ENCODE measurements around the gene CD300E. TPM values are rescaled to one million over a fixed set of nuclear protein-coding genes. Genes with fewer than 3 reads are reported as not detected.

The CD300E gene
- polyA plus RNA-seq, 2 donors, result 0.02 to 0.12 TPM

DNA sequence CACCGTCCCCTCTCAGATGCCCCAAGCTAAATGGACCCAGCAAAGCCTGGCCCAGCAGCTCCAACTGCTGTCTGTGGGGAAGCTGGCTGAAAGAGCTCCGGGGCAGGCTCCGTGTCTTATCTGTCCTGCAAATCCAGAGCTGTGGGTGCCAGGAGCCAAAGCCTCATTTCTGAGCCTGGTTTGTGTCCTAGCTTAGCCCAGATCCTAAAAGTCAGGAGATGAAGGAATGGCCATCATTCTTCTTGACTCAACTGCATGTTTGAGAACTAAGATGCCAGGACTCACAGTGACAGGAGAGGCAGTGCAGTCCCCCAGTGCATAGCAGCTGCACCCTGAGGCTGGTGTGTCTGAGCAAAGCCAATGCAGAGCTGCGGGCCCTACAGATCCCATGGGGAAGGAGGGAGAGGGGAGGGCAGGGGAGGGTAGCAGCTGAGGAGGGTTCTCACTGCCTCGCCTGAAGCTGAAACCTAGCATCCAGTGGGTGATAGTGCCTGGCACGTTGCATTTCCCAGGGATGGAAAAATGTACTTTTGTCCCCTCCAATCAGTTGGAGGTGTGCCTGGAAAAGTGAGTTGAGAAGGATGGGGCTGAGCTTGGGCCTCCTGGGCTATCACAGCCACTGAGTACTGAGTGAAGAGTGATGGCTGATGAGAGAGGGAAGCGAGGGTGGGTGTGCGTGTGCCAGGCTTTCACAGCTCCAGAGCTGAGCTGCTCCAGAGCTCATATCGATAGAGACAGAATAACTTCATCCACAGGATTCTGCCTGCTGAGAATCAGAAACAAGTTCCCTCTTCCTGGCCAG, 24.5 kb upstream of the CD300E start:
- Histone ChIP-seq H3K4me1 (ENCODE audit: control insufficient read depth in 2 of 2, insufficient read depth in 2 of 2, low read length in 1 of 2) (no peaks in the 10 kb centered on the region), H3K27me3 (ENCODE audit: control insufficient read depth in 1 of 2, insufficient read depth in 2 of 2, low read length in 2 of 2) (peaks cover 0 to 2% of the 10 kb centered on the region in 2 donors), H3K4me3 (ENCODE audit: low read depth in 1 of 2, low read length in 2 of 2) (no peak overlapping the region), H3K9me3 (ENCODE audit: control insufficient read depth in 2 of 2, insufficient read depth in 1 of 2, low read depth in 1 of 2, low read length in 1 of 2) (peaks cover 0 to 3% of the 10 kb centered on the region in 2 donors), H3K36me3 (ENCODE audit: control insufficient read depth in 2 of 2, insufficient read depth in 2 of 2, low read length in 1 of 2) (no peaks in the 10 kb centered on the region), H3K27ac (ENCODE audit: low read depth in 2 of 2, low read length in 1 of 2) (no peak overlapping the region)
- 63 to 70% methylated on average over 9 of the region's 9 CpGs for WGBS, 2 donors

DNA sequence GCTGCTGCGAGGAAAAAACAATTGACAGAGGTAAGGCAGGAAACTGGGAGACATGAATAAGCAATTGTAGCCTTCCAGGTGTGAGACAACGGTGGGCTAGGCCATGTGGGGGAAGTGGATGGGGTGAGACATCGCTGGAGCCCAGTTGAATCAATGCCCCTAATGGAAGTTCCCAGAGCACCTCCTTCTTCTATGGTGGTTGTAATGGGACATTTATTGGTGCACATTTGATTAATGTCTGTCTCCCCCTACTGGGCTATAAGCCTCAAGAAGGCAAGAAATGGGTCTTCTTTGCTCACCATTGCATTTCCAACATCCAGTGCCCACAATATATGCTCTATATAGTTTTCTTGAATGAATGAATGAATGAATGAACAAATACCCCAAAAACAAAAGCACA, 22.7 kb upstream of the CD300E start:
- no peak overlapping the region for H3K27ac ChIP-seq (ENCODE audit: low read depth in 2 of 2, low read length in 1 of 2)
- H3K36me3 ChIP-seq (ENCODE audit: control insufficient read depth in 2 of 2, insufficient read depth in 2 of 2, low read length in 1 of 2), result no peaks in the 10 kb centered on the region
- H3K9me3 ChIP-seq (ENCODE audit: control insufficient read depth in 2 of 2, insufficient read depth in 1 of 2, low read depth in 1 of 2, low read length in 1 of 2), result peaks cover 0 to 3% of the 10 kb centered on the region in 2 donors
- H3K27me3 ChIP-seq (ENCODE audit: control insufficient read depth in 1 of 2, insufficient read depth in 2 of 2, low read length in 2 of 2), result peaks cover 0 to 2% of the 10 kb centered on the region in 2 donors
- no peak overlapping the region for H3K4me3 ChIP-seq (ENCODE audit: low read depth in 1 of 2, low read length in 2 of 2)
- 47 to 51% methylated on average over 3 of the region's 3 CpGs for WGBS, 2 donors
- no peaks in the 10 kb centered on the region for H3K4me1 ChIP-seq (ENCODE audit: control insufficient read depth in 2 of 2, insufficient read depth in 2 of 2, low read length in 1 of 2)

DNA sequence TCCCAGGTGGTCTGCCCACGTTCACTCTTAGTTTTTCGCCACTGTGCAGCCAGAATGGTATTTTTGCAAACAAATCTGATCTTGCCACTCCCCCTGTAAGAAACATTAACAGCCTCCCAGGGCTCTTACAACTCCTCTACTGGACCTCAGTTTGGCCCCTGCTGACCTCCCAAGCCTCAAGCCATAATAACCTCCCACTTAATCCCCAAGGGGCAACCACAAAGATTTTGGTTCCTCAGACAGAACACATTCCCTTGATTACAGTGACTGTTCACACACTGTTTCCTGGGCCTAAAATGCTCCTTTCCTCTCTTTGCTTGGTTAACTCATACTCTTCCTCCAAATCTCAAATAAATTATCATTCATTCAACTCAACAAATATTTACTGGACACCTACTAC, 21.5 kb upstream of the CD300E start:
- 76 to 78% methylated on average over 2 of the region's 2 CpGs for WGBS, 2 donors
- H3K27me3 ChIP-seq (ENCODE audit: control insufficient read depth in 1 of 2, insufficient read depth in 2 of 2, low read length in 2 of 2), result peaks cover 0 to 3% of the 10 kb centered on the region in 2 donors

DNA sequence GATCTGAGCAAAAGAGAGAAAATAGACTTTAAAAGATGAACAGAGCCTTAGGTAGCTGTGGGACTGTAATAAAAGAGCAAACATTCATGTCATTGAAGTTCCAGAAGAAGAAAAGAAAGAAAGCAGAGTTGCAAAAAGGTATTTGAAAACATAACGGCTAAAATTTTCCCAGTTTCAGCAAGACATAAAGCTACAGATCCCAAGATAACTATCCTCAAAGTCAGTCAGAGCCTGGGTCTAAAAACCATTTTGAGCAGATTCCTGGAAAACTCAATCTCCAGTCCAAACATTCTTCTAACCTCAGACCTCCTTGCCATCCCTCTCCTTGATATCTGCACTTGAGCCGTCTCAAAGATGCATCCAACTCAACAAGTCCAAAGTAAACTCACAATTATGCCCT, 20.9 kb upstream of the CD300E start:
- Histone ChIP-seq H3K4me3 (ENCODE audit: low read depth in 1 of 2, low read length in 2 of 2) (no peak overlapping the region), H3K4me1 (ENCODE audit: control insufficient read depth in 2 of 2, insufficient read depth in 2 of 2, low read length in 1 of 2) (no peaks in the 10 kb centered on the region), H3K36me3 (ENCODE audit: control insufficient read depth in 2 of 2, insufficient read depth in 2 of 2, low read length in 1 of 2) (no peaks in the 10 kb centered on the region), H3K9me3 (ENCODE audit: control insufficient read depth in 2 of 2, insufficient read depth in 1 of 2, low read depth in 1 of 2, low read length in 1 of 2) (peaks cover 0 to 3% of the 10 kb centered on the region in 2 donors), H3K27ac (ENCODE audit: low read depth in 2 of 2, low read length in 1 of 2) (no peak overlapping the region), H3K27me3 (ENCODE audit: control insufficient read depth in 1 of 2, insufficient read depth in 2 of 2, low read length in 2 of 2) (peaks cover 0 to 3% of the 10 kb centered on the region in 2 donors)
- whole genome bisulfite sequencing, 2 donors, result 77 to 83% methylated on average over 2 of the region's 2 CpGs

More for the DNA sequence above, 21.5 kb upstream of the CD300E start:
- Histone ChIP-seq H3K36me3 (ENCODE audit: control insufficient read depth in 2 of 2, insufficient read depth in 2 of 2, low read length in 1 of 2) (no peaks in the 10 kb centered on the region), H3K4me3 (ENCODE audit: low read depth in 1 of 2, low read length in 2 of 2) (no peak overlapping the region), H3K9me3 (ENCODE audit: control insufficient read depth in 2 of 2, insufficient read depth in 1 of 2, low read depth in 1 of 2, low read length in 1 of 2) (peaks cover 0 to 3% of the 10 kb centered on the region in 2 donors), H3K4me1 (ENCODE audit: control insufficient read depth in 2 of 2, insufficient read depth in 2 of 2, low read length in 1 of 2) (no peaks in the 10 kb centered on the region), H3K27ac (ENCODE audit: low read depth in 2 of 2, low read length in 1 of 2) (no peak overlapping the region)

DNA sequence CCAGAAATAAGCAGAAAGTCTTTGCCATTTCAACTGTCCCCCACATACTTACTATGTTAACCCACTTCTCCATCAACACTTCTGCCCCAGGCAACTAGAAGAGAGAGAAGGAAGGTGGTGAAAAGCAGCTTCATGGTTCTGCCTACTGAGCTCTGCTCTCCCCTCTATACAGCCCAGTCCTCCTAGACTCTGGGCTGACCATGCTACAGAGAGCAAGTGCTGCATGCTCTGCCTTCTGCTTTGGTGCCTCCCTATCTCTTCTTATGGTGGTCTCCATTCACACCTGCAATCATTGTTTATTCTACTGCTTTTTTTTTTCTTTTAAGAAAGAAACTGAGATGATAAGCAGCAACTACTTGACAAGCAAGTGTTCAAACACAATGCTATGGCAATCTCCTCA, 20.3 kb upstream of the CD300E start:
- Histone ChIP-seq H3K4me3 (ENCODE audit: low read depth in 1 of 2, low read length in 2 of 2) (no peak overlapping the region), H3K27ac (ENCODE audit: low read depth in 2 of 2, low read length in 1 of 2) (no peak overlapping the region), H3K27me3 (ENCODE audit: control insufficient read depth in 1 of 2, insufficient read depth in 2 of 2, low read length in 2 of 2) (peaks cover 0 to 3% of the 10 kb centered on the region in 2 donors), H3K36me3 (ENCODE audit: control insufficient read depth in 2 of 2, insufficient read depth in 2 of 2, low read length in 1 of 2) (no peaks in the 10 kb centered on the region), H3K4me1 (ENCODE audit: control insufficient read depth in 2 of 2, insufficient read depth in 2 of 2, low read length in 1 of 2) (no peaks in the 10 kb centered on the region), H3K9me3 (ENCODE audit: control insufficient read depth in 2 of 2, insufficient read depth in 1 of 2, low read depth in 1 of 2, low read length in 1 of 2) (peaks cover 0 to 3% of the 10 kb centered on the region in 2 donors)

DNA sequence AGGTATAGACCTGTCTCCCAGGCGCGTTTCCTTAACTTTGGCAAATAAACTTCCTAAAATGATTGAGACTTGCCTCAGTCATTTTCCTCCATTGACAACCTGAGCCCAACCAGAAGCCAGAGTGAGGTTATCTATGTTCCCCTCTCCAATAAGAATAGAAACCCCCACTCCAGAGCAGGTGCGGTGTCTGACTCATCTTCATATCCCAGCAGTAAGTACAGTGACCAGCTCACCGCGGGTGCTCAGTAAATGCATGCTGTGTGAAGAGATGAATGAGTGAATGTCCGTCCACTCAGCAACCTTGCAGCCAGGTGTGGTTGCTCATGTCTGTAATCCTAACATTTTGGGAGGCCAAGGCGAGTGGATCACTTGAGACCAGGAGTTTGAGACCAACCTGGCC, 19.5 kb upstream of the CD300E start:
- Histone ChIP-seq H3K27ac (ENCODE audit: low read depth in 2 of 2, low read length in 1 of 2) (no peak overlapping the region), H3K4me3 (ENCODE audit: low read depth in 1 of 2, low read length in 2 of 2) (no peak overlapping the region), H3K4me1 (ENCODE audit: control insufficient read depth in 2 of 2, insufficient read depth in 2 of 2, low read length in 1 of 2) (no peaks in the 10 kb centered on the region), H3K27me3 (ENCODE audit: control insufficient read depth in 1 of 2, insufficient read depth in 2 of 2, low read length in 2 of 2) (peaks cover 0 to 3% of the 10 kb centered on the region in 2 donors), H3K9me3 (ENCODE audit: control insufficient read depth in 2 of 2, insufficient read depth in 1 of 2, low read depth in 1 of 2, low read length in 1 of 2) (no peaks in the 10 kb centered on the region), H3K36me3 (ENCODE audit: control insufficient read depth in 2 of 2, insufficient read depth in 2 of 2, low read length in 1 of 2) (no peaks in the 10 kb centered on the region)
- WGBS, 2 donors, result 81 to 87% methylated on average over 7 of the region's 7 CpGs

DNA sequence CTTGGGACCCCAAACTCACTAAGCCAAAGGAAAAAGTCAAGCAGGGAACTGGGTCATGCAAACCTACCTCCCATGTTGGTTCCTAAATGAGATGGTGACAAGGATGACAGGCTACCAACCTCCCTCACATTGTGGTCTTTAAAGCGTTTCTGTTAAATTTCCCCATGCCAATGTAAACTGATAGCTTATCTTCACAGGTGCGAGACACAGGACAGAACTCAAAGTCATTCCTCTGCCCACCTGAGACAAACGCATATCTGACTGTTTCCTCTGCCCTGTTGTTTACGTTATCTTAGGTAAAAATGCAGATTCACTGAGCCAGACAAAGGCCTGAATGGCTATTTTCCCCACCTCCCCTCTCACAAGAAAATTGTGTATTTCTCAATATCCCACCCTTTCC, 19.0 kb upstream of the CD300E start:
- Histone ChIP-seq H3K4me1 (ENCODE audit: control insufficient read depth in 2 of 2, insufficient read depth in 2 of 2, low read length in 1 of 2) (no peaks in the 10 kb centered on the region), H3K4me3 (ENCODE audit: low read depth in 1 of 2, low read length in 2 of 2) (no peak overlapping the region), H3K36me3 (ENCODE audit: control insufficient read depth in 2 of 2, insufficient read depth in 2 of 2, low read length in 1 of 2) (no peaks in the 10 kb centered on the region), H3K9me3 (ENCODE audit: control insufficient read depth in 2 of 2, insufficient read depth in 1 of 2, low read depth in 1 of 2, low read length in 1 of 2) (no peaks in the 10 kb centered on the region), H3K27me3 (ENCODE audit: control insufficient read depth in 1 of 2, insufficient read depth in 2 of 2, low read length in 2 of 2) (peaks cover 0 to 3% of the 10 kb centered on the region in 2 donors), H3K27ac (ENCODE audit: low read depth in 2 of 2, low read length in 1 of 2) (no peak overlapping the region)
- WGBS, 2 donors, result 39 to 58% methylated on average over 4 of the region's 4 CpGs

DNA sequence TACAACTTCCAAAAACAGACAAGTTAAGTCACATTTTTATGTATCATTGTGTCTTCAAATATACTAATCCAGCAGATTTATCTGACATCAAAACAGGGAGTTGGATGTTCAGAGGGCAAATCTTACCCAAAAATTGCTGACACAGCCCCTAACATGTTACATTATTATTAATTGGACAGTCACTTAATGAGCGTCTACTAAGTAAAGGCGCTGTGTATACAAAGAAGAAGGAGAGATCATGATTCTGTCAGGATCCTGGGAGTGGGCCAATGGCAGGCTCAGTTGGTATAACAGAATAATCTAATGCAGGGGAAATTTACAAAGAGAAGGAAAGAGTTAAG, 18.4 kb upstream of the CD300E start:
- H3K27ac ChIP-seq (ENCODE audit: low read depth in 2 of 2, low read length in 1 of 2), result no peak overlapping the region
- H3K27me3 ChIP-seq (ENCODE audit: control insufficient read depth in 1 of 2, insufficient read depth in 2 of 2, low read length in 2 of 2), result peaks cover 0 to 3% of the 10 kb centered on the region in 2 donors
- no peak overlapping the region for H3K4me3 ChIP-seq (ENCODE audit: low read depth in 1 of 2, low read length in 2 of 2)
- WGBS, 2 donors, result 57 to 64% methylated on average over 2 of the region's 2 CpGs
- no peaks in the 10 kb centered on the region for H3K4me1 ChIP-seq (ENCODE audit: control insufficient read depth in 2 of 2, insufficient read depth in 2 of 2, low read length in 1 of 2)
- no peaks in the 10 kb centered on the region for H3K36me3 ChIP-seq (ENCODE audit: control insufficient read depth in 2 of 2, insufficient read depth in 2 of 2, low read length in 1 of 2)
- H3K9me3 ChIP-seq (ENCODE audit: control insufficient read depth in 2 of 2, insufficient read depth in 1 of 2, low read depth in 1 of 2, low read length in 1 of 2), result no peaks in the 10 kb centered on the region

DNA sequence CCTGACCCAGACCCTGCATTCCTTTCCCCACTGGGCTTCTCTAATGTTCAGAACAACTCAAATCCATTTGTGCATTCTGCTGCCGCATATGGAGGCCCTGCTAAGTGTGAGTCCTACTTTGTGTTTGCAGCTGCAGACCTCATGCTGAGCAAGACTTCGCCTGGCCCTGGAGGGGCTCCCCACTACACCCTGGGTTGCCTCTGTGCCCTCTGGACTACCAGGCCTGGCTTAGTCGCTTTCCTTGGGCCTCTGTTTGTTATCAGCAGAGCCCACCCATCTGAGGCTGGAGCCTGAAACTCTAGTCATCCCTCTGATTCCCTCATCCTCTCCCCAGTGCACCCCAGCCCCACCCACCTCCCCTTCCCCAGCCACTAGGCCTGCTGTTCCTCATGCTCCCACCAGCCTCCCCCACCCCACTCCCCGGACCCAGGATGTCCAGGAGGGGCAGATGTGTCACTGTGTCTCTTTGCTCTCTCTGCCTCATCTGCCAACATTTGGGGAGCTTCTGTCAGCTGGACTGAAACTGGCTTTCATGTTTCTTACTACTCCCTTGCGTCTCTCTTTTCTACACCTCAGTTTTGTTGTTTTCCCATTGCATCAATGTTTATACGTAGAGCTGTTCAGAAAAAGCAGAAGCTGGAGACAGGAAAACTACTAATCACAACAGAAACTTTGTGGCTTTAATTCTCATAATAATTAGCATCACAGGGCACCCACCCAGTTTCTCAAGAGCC, 17.9 kb upstream of the CD300E start:
- no peaks in the 10 kb centered on the region for H3K4me1 ChIP-seq (ENCODE audit: control insufficient read depth in 2 of 2, insufficient read depth in 2 of 2, low read length in 1 of 2)
- H3K9me3 ChIP-seq (ENCODE audit: control insufficient read depth in 2 of 2, insufficient read depth in 1 of 2, low read depth in 1 of 2, low read length in 1 of 2), result no peaks in the 10 kb centered on the region
- no peak overlapping the region for H3K4me3 ChIP-seq (ENCODE audit: low read depth in 1 of 2, low read length in 2 of 2)
- 61 to 70% methylated on average over 6 of the region's 6 CpGs for WGBS, 2 donors
- H3K27ac ChIP-seq (ENCODE audit: low read depth in 2 of 2, low read length in 1 of 2), result no peak overlapping the region
- peaks cover 0 to 3% of the 10 kb centered on the region in 2 donors for H3K27me3 ChIP-seq (ENCODE audit: control insufficient read depth in 1 of 2, insufficient read depth in 2 of 2, low read length in 2 of 2)
- H3K36me3 ChIP-seq (ENCODE audit: control insufficient read depth in 2 of 2, insufficient read depth in 2 of 2, low read length in 1 of 2), result no peaks in the 10 kb centered on the region

Measured in esophagus (tissue), 2 donors.